GOT3 (cell line): ENCODE data around the gene GLUL.
"Not testable (repeated sequence)": the region's sequence is repeated elsewhere in the genome, so short reads cannot be mapped to it uniquely, and the experiment has no call there.

Experiments used
- DNase-seq: peaks from one replicate; lab custom pipeline; 2025; ENCODE audit warnings: mixed read lengths; lab: John Stamatoyannopoulos, UW

GLUL gene

GRCh38 chr1:182394055-182394775 is 2.6 kb upstream of the GLUL start:
- no peak for DNase-seq

- no peak for DNase-seq
Measured at GRCh38 chr1:182392050-182393028, 749 bp upstream of the GLUL start.

- no peak for DNase-seq
Measured at GRCh38 chr1:182391028-182391361, 595 bp downstream of the GLUL start.

DNA sequence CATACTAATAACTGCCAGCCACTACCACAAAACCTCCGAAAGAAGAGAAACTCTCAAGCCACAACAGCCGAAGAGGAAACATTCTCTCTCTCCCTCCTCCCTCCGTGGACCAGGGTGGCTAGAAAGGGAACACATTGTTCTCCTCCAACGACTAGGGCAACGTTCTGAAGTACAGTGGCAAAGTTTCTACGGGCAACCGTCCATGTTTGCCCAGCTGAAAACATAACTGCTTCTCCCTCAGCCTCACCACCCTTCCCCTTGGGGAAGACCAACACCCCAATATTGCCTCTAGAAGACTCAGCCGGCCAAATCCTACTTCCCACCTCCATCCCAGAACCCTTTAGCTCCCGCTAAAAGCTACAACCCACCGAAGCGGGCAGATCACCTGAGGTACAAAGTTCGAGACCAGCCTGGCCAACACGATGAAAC is 2.0 kb downstream of the GLUL start:
- DNase-seq = no peak

GRCh38 chr1:182388392-182389134 is 3.0 kb downstream of the GLUL start:
- DNase-seq = no peak

- no peak for DNase-seq
Measured at GRCh38 chr1:182387566-182387965, 4.0 kb downstream of the GLUL start.

GRCh38 chr1:182386980-182387379 is 4.6 kb downstream of the GLUL start:
- no peak for DNase-seq

DNA sequence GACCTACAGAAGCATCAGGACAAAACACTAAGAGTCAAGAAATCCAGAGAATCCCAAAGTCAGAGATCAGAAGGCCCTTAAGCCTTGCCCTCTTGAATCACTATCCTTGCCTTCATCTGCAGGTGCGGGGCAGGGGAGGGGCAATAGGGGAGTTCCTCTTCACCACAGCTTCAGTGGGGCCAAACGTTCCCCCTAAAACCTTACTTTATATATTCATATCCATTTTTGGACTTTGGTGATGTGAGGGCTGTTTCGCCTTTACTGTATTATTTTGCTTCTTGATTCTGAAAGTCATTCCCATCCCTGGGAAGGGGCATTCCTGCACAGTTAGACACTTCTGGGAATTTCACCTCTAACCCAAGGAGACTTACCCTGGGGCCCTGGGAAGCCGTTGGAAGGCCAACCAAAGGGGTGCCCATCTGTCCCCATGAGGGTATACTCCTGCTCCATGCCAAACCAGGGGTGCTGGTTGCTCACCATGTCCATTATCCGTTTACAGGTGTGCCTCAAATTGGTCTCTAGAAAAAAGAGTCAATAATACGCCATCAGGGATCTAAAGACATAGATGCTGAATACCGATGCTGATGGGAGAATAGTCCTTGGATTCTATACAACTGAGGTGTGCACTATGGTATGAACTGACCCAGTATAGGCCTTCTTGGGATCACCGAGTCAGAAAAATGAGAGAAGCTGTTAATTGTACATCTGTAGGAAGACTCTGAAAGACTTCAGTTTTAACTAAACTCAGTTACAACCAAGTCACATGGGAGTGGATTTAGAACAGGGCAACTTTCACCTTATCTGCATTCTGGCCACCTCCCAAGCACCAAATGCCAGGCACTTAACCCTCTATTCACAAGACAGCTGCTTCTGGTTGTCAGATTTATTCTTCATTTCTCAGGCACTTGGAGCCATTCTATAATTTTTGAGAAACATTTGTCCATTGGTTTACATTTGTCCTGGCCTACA is 5.4 kb downstream of the GLUL start:
- no peak for DNase-seq

- no peak for DNase-seq
Measured at GRCh38 chr1:182384387-182384960, 7.1 kb downstream of the GLUL start.

DNA sequence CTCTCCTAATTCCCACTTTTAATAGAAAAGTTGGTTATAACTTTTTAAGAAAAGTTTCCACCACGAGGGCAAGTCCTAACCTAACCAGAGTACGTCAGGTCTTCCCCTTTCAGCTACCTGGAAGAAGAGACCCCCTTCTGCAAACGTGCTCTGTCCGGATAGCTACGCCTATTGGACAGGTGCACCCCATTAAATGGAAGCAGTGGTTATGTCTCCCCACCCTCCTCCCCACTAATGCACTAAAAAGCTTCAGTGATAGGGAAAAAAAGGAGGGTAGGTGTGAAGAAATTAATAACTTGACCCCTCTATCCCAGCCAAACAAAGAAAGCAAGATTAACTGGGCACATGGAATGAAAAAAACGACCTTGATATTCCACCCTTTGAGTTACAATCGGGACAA is 7.7 kb downstream of the GLUL start:
- DNase-seq = no peak

DNA sequence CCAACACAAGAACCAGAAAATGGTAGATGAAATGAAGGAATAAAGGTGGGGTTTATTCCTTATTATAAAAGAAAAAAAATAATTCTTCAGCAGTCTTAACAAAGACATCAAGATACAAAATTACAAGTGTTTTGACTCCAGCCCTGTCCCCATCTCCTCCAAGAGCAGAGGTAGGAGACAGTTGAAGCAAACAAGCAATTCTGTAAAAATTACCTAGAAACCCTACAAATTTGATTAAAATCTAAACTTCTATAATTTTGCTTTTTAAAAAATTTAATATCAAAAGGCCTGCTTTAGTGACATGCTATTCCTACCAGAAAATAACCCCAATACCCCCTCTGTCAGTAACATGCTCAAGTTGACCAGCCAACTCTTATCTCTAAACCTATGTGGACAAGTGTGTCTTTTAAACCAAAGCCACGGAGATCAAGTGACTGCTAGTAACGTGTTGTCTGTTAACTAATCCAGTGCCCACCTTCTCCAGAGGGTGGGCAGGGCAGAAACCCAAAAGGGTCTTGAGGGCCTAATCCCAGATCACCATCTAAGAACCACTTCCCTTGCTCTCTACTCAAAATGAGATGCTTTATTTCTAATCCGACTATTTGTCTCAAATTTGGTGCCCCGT is 8.4 kb downstream of the GLUL start:
- no peak for DNase-seq

DNA sequence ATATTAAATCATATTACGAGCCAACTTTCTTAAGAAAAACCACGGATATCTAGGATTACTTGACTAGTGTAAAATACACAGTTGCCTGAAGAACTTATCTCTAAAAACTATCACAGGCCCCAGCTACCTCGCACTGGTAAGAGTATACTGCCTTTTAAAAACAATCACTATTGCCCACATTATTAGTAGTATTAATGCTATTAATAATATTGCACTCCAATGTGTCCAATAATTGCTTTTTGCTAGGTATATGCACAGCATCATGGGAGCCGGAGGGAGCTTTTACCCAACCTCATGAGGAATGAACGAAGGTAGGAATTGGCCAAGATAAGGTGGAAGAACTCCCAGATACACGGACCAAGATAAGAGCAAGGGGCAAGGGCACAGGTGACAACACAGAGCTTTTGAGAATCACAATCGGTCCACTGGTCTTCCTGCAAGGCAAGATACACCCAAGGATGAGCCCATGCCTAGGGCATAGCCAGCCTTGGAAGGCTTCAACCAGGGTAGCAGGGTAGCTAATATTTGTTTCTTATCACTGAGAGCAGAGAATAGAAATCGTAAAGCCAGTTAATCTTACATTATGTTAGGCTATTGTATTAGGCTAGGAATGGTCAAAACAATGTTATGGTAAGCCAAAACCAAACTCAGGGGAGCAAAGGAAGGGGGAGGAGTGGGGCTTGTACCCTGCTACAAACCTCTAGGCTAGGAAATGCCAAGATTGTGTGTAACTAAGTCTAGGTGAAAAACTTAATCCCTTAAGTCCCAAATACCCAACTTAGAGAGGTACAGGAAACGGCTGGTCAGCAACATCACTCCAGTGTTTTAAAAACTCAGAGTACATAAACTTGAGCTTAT is 9.4 kb downstream of the GLUL start:
- DNase-seq = no peak

GRCh38 chr1:182380199-182380598 is 11.4 kb downstream of the GLUL start:
- DNase-seq = no peak

GRCh38 chr1:182379781-182380180 is 11.8 kb downstream of the GLUL start:
- not testable (repeated sequence) for DNase-seq

- DNase-seq = no peak
Measured at GRCh38 chr1:182376936-182377574, 14.5 kb downstream of the GLUL start.

DNA sequence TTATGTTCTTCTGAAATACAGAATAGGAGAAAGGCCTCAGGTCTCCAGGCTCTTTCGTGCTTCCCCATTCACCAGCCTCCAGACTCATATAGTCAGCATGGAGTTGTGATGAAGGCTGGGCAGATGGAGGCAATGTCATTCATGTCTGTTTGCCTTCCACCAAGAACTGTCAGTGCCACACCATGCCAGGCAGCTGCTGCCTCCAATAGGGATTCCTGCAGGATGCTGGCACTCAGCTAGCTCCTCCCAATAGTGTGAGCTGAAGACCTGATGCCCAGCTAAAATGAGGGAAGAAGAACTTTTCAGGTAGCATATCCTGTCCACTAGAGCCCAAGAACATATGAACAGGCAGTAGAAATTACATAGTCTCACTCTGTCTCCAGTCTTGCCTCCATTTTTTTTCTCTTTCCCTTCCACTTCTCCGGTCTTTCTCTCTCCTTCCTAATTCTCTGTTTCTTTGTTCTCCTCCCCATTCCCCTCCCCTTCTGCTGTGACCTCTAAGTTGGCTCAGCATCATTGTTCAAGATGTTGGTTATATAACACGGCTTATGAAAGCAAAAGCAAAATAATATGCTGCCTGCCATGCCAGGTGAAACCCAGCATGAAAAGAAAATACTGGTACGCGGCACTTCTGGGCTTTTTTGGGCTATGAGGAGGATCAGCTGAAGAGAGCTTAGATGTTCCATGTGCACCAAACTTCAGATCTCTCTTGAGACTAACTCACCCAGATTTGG is 17.3 kb downstream of the GLUL start:
- DNase-seq = no peak

GRCh38 chr1:182370532-182370931 is 21.1 kb downstream of the GLUL start:
- DNase-seq = no peak

GRCh38 chr1:182368903-182369302 is 22.7 kb downstream of the GLUL start:
- DNase-seq = no peak
